Caco-2 (cell line): ENCODE results near the gene SORT1. TPM values are rescaled to one million over a fixed set of nuclear protein-coding genes. Genes with fewer than 3 reads are reported as not detected.

Experiments
- BruUV-seq: library from RNA; stranded (reverse); fragments of 400-500 nt; replicated peaks from 2 replicates; lab custom pipeline; 2021; lab: Mats Ljungman, UMichigan
- CTCF ChIA-PET: fragments of 300-600 bp; sonication (Branson Sonifier 250); formaldehyde crosslinking; loops from one replicate; lab custom pipeline; 2022; ENCODE audit warnings: antibody characterized with exemption; lab: Charles Lee
- POLR2A ChIA-PET: fragments of 300-600 bp; sonication (Branson Sonifier 250); formaldehyde crosslinking; loops from one replicate; lab custom pipeline; 2022; ENCODE audit warnings: antibody characterized with exemption; lab: Charles Lee
- DNase-seq, 2 experiments: peaks; one replicate each; pipeline versions ENCODE4 v3.0.0 to v3.0.0-alpha.2; 2020 to 2022
- H3K27me3 ChIP-seq: replicated peaks from 2 replicates; pipeline ENCODE4 v1.6.0; 2011; ENCODE audit warnings: low read length; ENCODE audit not compliant: control insufficient read depth, insufficient read depth
- H3K36me3 ChIP-seq: 2 replicates; pipeline ENCODE4 v1.5.1; 2011; ENCODE audit warnings: low read length; ENCODE audit not compliant: control insufficient read depth, insufficient read depth
- H3K4me1 ChIP-seq: fragments of 250-450 bp; sonication (Bioruptor Pico); 2 replicates; pipeline ENCODE4 v1.5.1; 2020; ENCODE audit warnings: mild to moderate bottlenecking
- H3K4me3 ChIP-seq: 2 replicates; pipeline ENCODE4 v1.5.1; 2011; ENCODE audit warnings: low read depth, mild to moderate bottlenecking, control low read depth, low read length
- H3K9me3 ChIP-seq: fragments of 250-450 bp; sonication (Bioruptor Pico); 2 replicates; pipeline ENCODE4 v1.5.1; 2020; ENCODE audit warnings: mild to moderate bottlenecking, moderate library complexity
- H3K27ac Mint-ChIP-seq: one replicate; pipeline ENCODE4 v1.8.0; 2022; ENCODE audit warnings: mixed read lengths; ENCODE audit not compliant: unreplicated experiment
- H3K27me3 Mint-ChIP-seq: one replicate; pipeline ENCODE4 v1.8.0; 2022; ENCODE audit warnings: mixed read lengths; ENCODE audit not compliant: insufficient read depth, unreplicated experiment
- H3K36me3 Mint-ChIP-seq: one replicate; pipeline ENCODE4 v1.8.0; 2022; ENCODE audit warnings: mild to moderate bottlenecking, mixed read lengths; ENCODE audit not compliant: insufficient read depth, unreplicated experiment
- H3K4me1 Mint-ChIP-seq: one replicate; pipeline ENCODE4 v1.8.0; 2022; ENCODE audit warnings: low read depth, mixed read lengths; ENCODE audit not compliant: unreplicated experiment
- H3K4me3 Mint-ChIP-seq: one replicate; pipeline ENCODE4 v1.8.0; 2022; ENCODE audit warnings: mild to moderate bottlenecking, moderate library complexity, mixed read lengths; ENCODE audit not compliant: unreplicated experiment
- H3K9me3 Mint-ChIP-seq: one replicate; pipeline ENCODE4 v1.8.0; 2022; ENCODE audit warnings: mixed read lengths; ENCODE audit not compliant: unreplicated experiment
- CTCF ChIP-seq, 2 experiments: fragments of 200-600 bp in 1 of 2; IDR thresholded peaks; 1 replicate in 1 of 2; 2 replicates in 1 of 2; pipeline versions ENCODE4 v1.5.1 to v1.8.0; 2011 to 2022; ENCODE audit warnings: antibody characterized with exemption in 1 of 2, control low read depth in 1 of 2, inconsistent platforms in 1 of 2, low read depth in 1 of 2, low read length in 1 of 2, mild to moderate bottlenecking in 1 of 2, moderate library complexity in 1 of 2; ENCODE audit not compliant: insufficient read depth in 1 of 2, severe bottlenecking in 1 of 2, unreplicated experiment in 1 of 2
- intact Hi-C: fragments of 100-400 bp; cut with micrococcal nuclease; formaldehyde crosslinking; loops from one replicate; pipeline ENCODE4 v1.10.0; 2022; ENCODE audit not compliant: unreplicated experiment
- total RNA-seq: library from RNA; stranded (reverse); gene quantifications from 2 replicates; pipeline ENCODE4 v1.2.3, GENCODE V29; 2022

SORT1 gene
- total RNA-seq, 1 experiment from 2014 or later, result 67.1 TPM

GRCh38 chr1:109283748-109284600 is 113.7 kb downstream of the SORT1 start:
- Histone ChIP-seq H3K27me3 (no peaks in the 10 kb centered on the region), H3K4me1 (peaks cover 5% of the 10 kb centered on the region; the same call in 1 of the 2 replicates), H3K4me3 (peak overlapping the region; percentile 61), H3K36me3 (no peaks in the 10 kb centered on the region), H3K9me3 (no peaks in the 10 kb centered on the region)
- intact Hi-C loops, result loop anchor here (1.0 kb wide), 1 partner anchor 10 kb away; no protein-coding TSS in a partner anchor
- Mint-ChIP-seq H3K27me3 (no peaks in the 10 kb centered on the region), H3K27ac (peak overlapping the region; percentile 84), H3K4me1 (no peaks in the 10 kb centered on the region), H3K4me3 (peak overlapping the region; percentile 93), H3K36me3 (no peaks in the 10 kb centered on the region), H3K9me3 (no peaks in the 10 kb centered on the region)
- ChIA-PET POLR2A (no interaction called here), CTCF (interaction anchor here (1.0 kb wide), 1 partner anchor 184 kb away, joined by 3 read pairs; no protein-coding TSS in a partner anchor)
- BruUV-seq, result no TSS peak
- TF ChIP-seq CTCF (IDR thresholded peaks at IDR 0.05; ENCODE audit: insufficient read depth in 1 of 2, low read depth in 1 of 2, low read length in 1 of 2, severe bottlenecking in 1 of 2, unreplicated experiment in 1 of 2), result no peak
- no peak for DNase-seq

DNA sequence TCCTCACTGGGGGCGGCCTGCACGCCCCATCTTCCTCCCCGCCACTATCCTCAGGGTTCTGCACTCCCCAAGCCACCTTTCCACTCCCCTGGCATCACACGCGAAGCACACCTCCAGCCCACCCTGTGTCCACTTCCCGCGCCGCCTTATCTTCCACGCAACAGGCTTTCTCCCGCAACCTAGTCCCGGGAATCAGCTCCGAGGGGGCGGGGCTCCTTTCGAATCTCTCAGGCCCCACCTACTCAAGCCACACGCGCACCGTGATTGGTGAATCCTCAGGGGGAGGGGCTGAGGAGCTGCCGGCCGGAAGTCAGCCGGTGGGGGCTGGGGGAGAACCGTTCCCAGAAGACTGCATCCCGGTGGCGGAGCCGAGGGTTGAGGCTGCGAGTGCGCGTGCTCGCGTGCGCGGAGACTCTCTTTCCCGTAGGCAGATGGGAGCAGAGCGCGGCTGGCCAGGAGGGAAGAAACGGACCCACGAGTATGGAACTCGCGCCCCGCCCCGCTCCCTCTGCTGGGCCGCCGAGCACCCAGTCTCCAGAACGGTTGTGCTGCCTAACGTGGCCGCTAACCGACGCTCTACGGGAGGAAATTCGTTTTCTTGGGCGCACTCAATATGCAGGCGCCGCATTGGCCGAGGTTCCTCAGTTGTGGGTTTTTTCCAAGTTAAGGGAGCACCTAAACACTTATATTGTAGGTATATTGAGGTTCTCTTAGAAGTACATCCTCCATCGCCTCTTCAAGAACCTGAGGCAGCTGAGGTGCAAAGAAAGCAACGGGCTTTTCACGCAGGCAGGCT is 114.6 kb downstream of the SORT1 start, which contains the start of gene PSRC1:
Gene PSRC1, minus strand, starts transcription at position 194 of the 796 bp plus-strand sequence.
- Histone ChIP-seq H3K27me3 (no peaks in the 10 kb centered on the region), H3K4me3 (peak within 1 kb of the TSS; percentile 61), H3K4me1 (peaks cover 5% of the 10 kb centered on the region; the same call in 1 of the 2 replicates), H3K36me3 (no peaks in the 10 kb centered on the region), H3K9me3 (no peaks in the 10 kb centered on the region)
- Mint-ChIP-seq H3K36me3 (no peaks in the 10 kb centered on the region), H3K27ac (peak within 1 kb of the TSS; percentile 84), H3K4me3 (peak within 1 kb of the TSS; percentile 93), H3K27me3 (no peaks in the 10 kb centered on the region), H3K9me3 (no peaks in the 10 kb centered on the region), H3K4me1 (no peaks in the 10 kb centered on the region)
- DNase-seq, result peak; percentile 94 to 95
- ChIA-PET POLR2A (interaction anchor here (0.6 to 1.0 kb wide), 3 partner anchors 14 to 265 kb away, joined by 4 to 13 read pairs (median 4); partner anchors contain the start of genes GNAI3 and SORT1), CTCF (interaction anchor here (1.0 to 1.3 kb wide), 3 partner anchors 88 to 183 kb away, joined by 3 to 8 read pairs (median 3); partner anchors contain the start of gene SORT1)
- TSS peak; percentile 82 for BruUV-seq
- no peak for TF ChIP-seq CTCF (IDR thresholded peaks at IDR 0.05; ENCODE audit: insufficient read depth in 1 of 2, low read depth in 1 of 2, low read length in 1 of 2, severe bottlenecking in 1 of 2, unreplicated experiment in 1 of 2)
- intact Hi-C loops, result loop anchor here (1.0 kb wide), 1 partner anchor 9 kb away; no protein-coding TSS in a partner anchor
